ENCODE data around the gene UQCRC1. TPM values are rescaled to one million over a fixed set of nuclear protein-coding genes. Genes with fewer than 3 reads are reported as not detected.

The UQCRC1 gene
- total RNA-seq, 1 donor, result 299 TPM

GRCh38 chr3:48642605-48643004 is 33.2 kb upstream of the UQCRC1 start:
- no peak for TF ChIP-seq CTCF (IDR thresholded peaks at IDR 0.05; ENCODE audit: extremely low read depth, low read depth, low read length)
- Histone ChIP-seq H3K4me1 (ENCODE audit: insufficient read depth, low read length) (no peaks in the 10 kb centered on the region), H3K27ac (ENCODE audit: low read depth, low read length) (no peak overlapping the region), H4K20me1 (ENCODE audit: insufficient read depth, low read length) (no peaks in the 10 kb centered on the region), H3K4me2 (ENCODE audit: insufficient read depth, low read length) (no peak overlapping the region), H3K9me3 (ENCODE audit: low read depth, low read length) (no peaks in the 10 kb centered on the region), H3K36me3 (ENCODE audit: insufficient read depth, low read length) (no peaks in the 10 kb centered on the region), H2AFZ (ENCODE audit: low read length) (no peak overlapping the region), H3K27me3 (ENCODE audit: insufficient read depth, low read length) (no peaks in the 10 kb centered on the region), H3K4me3 (ENCODE audit: insufficient read depth, low read length) (no peak overlapping the region), H3K79me2 (ENCODE audit: insufficient read depth, low read length) (no peaks in the 10 kb centered on the region)
- DNase-seq (ENCODE audit: insufficient read length, low spot score, missing footprints), result no peak

- no peaks in the 10 kb centered on the region for H3K4me1 ChIP-seq (ENCODE audit: insufficient read depth, low read length)
- H3K27me3 ChIP-seq (ENCODE audit: insufficient read depth, low read length), result no peaks in the 10 kb centered on the region
- H3K27ac ChIP-seq (ENCODE audit: low read depth, low read length), result no peak overlapping the region
- no peak overlapping the region for H3K4me3 ChIP-seq (ENCODE audit: insufficient read depth, low read length)
- H3K36me3 ChIP-seq (ENCODE audit: insufficient read depth, low read length), result no peaks in the 10 kb centered on the region
- H3K9me3 ChIP-seq (ENCODE audit: low read depth, low read length), result no peaks in the 10 kb centered on the region
- no peak for DNase-seq (ENCODE audit: insufficient read length, low spot score, missing footprints)
- no peak for TF ChIP-seq CTCF (IDR thresholded peaks at IDR 0.05; ENCODE audit: extremely low read depth, low read depth, low read length)
- H3K79me2 ChIP-seq (ENCODE audit: insufficient read depth, low read length), result no peaks in the 10 kb centered on the region
- H4K20me1 ChIP-seq (ENCODE audit: insufficient read depth, low read length), result no peaks in the 10 kb centered on the region
- H2AFZ ChIP-seq (ENCODE audit: low read length), result no peak overlapping the region
- H3K4me2 ChIP-seq (ENCODE audit: insufficient read depth, low read length), result no peak overlapping the region
Measured at GRCh38 chr3:48641396-48641795, 31.9 kb upstream of the UQCRC1 start.

- Histone ChIP-seq H3K4me3 (ENCODE audit: insufficient read depth, low read length) (no peak overlapping the region), H4K20me1 (ENCODE audit: insufficient read depth, low read length) (no peaks in the 10 kb centered on the region), H2AFZ (ENCODE audit: low read length) (no peak overlapping the region), H3K27me3 (ENCODE audit: insufficient read depth, low read length) (no peaks in the 10 kb centered on the region), H3K4me2 (ENCODE audit: insufficient read depth, low read length) (no peak overlapping the region), H3K9me3 (ENCODE audit: low read depth, low read length) (no peaks in the 10 kb centered on the region), H3K27ac (ENCODE audit: low read depth, low read length) (no peak overlapping the region), H3K36me3 (ENCODE audit: insufficient read depth, low read length) (no peaks in the 10 kb centered on the region), H3K79me2 (ENCODE audit: insufficient read depth, low read length) (peaks cover under 1% of the 10 kb centered on the region), H3K4me1 (ENCODE audit: insufficient read depth, low read length) (peaks cover 8% of the 10 kb centered on the region)
- no peak for TF ChIP-seq CTCF (IDR thresholded peaks at IDR 0.05; ENCODE audit: extremely low read depth, low read depth, low read length)
- no peak for DNase-seq (ENCODE audit: insufficient read length, low spot score, missing footprints)
Measured at GRCh38 chr3:48639944-48640606, 30.6 kb upstream of the UQCRC1 start.

GRCh38 chr3:48637305-48637704 is 27.9 kb upstream of the UQCRC1 start:
- H3K27me3 ChIP-seq (ENCODE audit: insufficient read depth, low read length), result no peaks in the 10 kb centered on the region
- no peak for DNase-seq (ENCODE audit: insufficient read length, low spot score, missing footprints)
- H3K36me3 ChIP-seq (ENCODE audit: insufficient read depth, low read length), result peaks cover 4% of the 10 kb centered on the region

More at GRCh38 chr3:48637305-48637704, 27.9 kb upstream of the UQCRC1 start:
- Histone ChIP-seq H3K9me3 (ENCODE audit: low read depth, low read length) (no peaks in the 10 kb centered on the region), H3K79me2 (ENCODE audit: insufficient read depth, low read length) (peaks cover 21% of the 10 kb centered on the region), H4K20me1 (ENCODE audit: insufficient read depth, low read length) (peaks cover 19% of the 10 kb centered on the region), H3K4me3 (ENCODE audit: insufficient read depth, low read length) (no peak overlapping the region), H2AFZ (ENCODE audit: low read length) (no peak overlapping the region), H3K4me1 (ENCODE audit: insufficient read depth, low read length) (peaks cover 16% of the 10 kb centered on the region), H3K27ac (ENCODE audit: low read depth, low read length) (no peak overlapping the region), H3K4me2 (ENCODE audit: insufficient read depth, low read length) (no peak overlapping the region)
- no peak for TF ChIP-seq CTCF (IDR thresholded peaks at IDR 0.05; ENCODE audit: extremely low read depth, low read depth, low read length)

All from osteoblast (primary cell).